Left renal cortex interstitium (tissue), 4 donors: Measurements from ENCODE around the gene NDEL1. TPM values are rescaled to one million over a fixed set of nuclear protein-coding genes. Genes with fewer than 3 reads are reported as not detected.

ENCODE experiments used
- DNase-seq, 4 donors: peaks; one replicate each; pipeline ENCODE4 v3.0.0-alpha.2; 2013; ENCODE audit warnings: low read depth in 4 of 4, low spot score in 2 of 4, missing footprints in 1 of 4
- polyA plus RNA-seq, 4 donors: library from polyadenylated mRNA; unstranded; fragments of 120-200 nt; gene quantifications; one replicate each; pipeline ENCODE4 v1.2.1, GENCODE V29; 2013; ENCODE audit not compliant: insufficient read length in 4 of 4

Gene NDEL1
- polyA plus RNA-seq, 4 donors, result 30.3 to 57.9 (median 50.5) TPM

DNA sequence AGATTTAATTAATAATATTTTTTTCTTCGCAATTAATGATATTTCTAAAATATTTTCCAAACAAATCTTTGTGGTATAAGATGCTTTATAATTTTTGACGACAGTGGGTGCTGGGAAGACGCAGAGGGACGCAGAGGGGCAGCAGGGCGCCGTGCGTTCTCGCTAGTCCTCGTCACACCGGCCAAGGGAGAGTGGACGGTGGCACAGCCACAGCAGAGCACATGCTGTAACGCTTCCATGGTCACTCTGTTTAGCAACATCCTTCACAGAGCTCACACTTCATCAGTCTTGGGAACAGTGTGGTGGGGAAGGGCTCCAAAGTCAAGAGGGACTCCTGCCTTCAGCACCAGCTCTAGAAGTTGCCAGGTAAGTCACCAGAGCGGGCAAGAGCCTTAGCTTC, 60.4 kb downstream of the NDEL1 start:
- DNase-seq, result no peak

DNA sequence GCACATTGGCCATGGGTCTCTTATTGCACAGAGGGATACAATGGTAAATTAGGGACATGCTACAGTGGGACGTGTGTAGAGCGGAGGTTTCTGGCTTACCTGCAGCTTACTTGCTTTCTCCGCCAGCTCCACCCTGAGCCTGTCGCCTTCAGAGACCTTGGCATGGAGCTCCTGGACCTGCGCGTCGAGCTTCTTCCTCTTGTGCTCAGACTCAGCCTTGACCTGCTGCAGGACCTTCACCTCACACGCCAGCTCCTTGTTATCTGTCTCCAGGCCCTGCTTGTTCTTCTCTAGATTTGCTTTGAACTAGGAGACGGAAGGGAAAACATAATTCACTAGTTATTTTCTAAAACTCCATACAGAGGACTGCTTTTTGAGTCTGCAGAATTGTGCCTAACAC, 63.5 kb downstream of the NDEL1 start:
- no peak for DNase-seq

DNA sequence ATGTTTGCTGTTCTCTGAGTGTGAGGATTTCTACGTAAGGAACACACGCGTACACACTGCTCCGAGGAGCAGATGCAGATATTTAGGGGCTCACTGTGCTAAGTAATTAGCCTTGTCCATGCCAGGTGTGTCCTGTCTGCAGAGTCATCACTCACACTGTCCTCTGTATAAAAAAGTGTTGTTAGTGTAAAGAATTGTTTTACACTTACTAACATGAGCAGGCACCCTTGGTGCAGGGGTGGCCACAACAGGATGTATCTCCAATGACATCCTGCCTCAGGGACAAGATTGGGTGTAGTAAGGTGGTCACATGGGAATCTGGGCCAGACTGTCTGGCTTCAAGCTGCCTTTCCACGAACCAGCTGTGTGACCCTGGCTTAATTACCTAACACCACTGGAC, 63.9 kb downstream of the NDEL1 start:
- DNase-seq, result no peak

DNA sequence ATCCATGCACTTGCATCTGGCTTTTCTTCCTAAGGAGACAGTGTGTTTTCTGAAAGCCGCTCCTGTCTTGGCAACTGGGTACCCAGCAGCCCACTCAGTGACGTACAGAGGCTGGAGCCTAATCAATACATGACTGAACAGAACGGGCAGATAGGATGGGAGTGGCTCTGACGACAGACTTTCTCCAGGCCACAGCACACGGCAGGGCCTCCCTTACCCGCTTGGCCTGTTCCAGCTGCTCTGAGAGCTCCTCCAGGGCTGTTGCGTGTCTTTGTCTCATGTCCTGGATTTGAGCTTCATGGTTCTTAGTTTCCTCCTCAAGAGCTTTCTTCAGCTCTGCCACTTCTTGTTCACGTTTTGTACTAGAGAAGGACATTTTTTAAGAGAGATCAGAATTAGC, 64.9 kb downstream of the NDEL1 start:
- DNase-seq, result no peak

DNA sequence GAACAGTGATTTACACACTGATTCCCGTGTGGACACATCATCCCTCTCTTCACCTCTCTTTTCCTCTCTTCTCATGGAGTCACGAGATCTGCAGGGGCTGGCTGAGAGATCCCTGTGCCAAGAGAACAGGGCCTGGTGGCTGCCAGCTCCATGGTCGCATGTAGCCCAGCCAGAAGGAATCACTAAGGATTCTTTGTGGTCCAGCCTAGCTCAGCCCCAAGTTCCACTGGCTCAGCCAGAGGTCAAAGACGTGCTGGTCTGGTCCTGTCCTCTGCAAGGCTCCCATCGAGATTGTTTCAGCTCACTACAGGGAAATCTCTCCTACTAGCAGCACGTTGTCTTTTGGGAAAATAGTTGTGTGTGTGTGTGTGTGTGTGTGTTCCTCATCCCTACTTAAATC, 66.4 kb downstream of the NDEL1 start:
- DNase-seq, result no peak

DNA sequence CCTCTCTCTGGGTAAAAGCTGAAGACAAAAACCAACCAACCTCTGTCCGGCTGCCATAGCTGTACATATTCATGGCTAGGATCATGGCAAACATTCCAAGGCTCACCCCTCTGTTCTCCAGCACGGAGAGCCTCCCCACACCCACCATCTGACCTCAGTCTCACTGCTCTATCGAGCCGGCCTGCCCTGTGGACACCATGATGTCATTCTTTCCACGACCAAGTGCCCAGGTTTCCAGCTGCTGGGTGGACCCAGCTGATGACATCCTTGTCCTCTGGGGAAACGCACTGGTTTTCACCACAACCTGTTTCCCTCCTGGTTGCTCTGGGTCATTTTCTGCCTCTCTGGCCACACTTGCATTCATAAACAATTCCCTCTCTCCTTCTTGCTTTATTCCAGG, 67.7 kb downstream of the NDEL1 start:
- DNase-seq, result no peak

DNA sequence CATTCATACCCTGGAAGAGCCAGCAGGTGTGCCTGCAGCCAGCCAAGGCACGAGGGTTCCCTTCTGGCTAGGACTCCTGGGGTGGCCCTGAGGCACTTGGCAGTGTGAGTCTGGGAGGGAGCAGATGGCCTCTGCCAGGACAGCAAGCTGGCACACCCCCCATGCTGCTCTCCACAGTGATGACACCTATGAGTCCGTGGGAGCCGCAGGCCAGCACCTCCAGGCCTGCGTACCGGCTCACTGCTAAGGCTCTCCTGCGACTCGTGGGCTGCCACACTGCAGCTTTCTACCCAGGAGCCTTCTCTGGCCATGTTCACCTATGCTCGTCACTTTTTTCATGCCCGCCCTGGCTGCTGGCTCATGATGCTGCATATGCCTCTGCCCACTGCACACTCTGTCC, 68.1 kb downstream of the NDEL1 start:
- no peak for DNase-seq

DNA sequence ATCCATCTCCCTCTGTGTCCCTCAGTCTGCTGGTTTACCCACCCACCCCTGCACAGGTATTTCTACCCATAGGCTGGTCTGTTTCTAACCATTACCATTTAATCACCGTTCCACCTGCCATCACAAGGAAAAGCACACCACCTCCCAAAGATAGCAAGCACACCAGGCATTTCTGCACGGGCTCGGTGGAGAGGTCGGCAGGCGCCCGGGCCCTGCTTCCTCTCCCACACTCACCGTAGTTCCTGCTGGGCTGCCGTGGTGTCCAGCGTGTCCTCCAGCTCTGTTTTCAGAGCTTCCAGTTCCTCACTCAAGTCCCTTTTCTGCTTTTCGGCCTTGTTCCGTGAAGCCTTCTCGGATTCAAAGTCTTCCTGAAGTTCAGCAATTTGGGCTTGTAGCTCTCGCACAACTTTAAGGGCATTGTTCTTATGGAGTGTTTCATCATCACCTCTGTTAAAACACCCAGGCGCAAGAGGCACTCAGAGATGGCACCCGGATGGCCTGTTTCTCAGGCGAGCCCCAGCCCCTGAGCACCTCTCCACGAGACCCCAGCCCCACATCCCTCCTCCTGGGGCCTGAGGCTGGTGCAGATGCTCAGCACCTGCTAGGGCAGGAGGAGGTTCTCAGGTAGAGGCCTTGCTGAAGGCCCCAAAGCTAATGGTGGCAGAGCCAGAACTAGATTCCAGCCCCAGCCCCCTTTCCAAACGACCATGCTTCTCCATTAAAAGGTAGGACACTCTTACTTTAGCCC, 69.0 kb downstream of the NDEL1 start:
- DNase-seq, result no peak

DNA sequence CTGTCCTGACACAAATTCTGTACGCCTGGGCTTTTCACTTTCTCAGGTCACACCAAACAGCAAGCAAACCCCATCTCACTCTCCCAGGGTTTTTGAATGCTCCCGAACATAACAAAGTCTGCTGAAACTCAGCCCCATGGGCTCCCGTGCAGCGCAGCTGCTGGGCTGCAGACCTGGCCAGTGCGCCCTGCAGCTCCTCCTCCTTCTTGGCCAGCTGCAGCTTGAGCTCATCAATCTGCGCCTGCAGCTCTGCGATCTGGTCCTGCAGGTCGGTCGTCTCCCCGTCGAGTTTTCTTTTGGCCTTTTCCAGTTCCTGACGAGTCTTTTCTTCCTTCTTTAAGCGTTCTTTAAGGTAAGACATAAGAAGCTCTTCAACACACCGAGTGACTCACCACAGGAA, 70.5 kb downstream of the NDEL1 start:
- DNase-seq, result no peak

DNA sequence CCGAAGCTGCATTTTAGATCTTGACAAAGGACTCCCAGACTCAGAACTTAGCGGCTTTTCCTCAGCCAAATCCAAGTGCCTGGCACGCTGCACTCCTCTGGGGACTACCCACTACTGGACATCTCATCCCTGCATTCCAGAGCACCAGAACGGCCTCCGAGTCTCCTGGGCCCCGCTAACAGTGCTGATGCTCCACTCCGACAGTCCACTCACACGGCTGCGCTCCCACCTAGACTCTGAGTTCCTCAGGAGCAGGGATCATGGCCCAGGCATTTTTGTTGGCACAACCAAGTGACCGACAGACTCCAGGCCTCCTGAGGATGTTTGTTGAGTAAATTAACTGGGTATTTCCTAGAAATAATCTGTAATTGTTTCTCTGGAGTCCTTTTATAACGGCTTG, 79.1 kb downstream of the NDEL1 start:
- no peak for DNase-seq

Other genes with a start within 250 kb of the NDEL1 start
- gene BORCS6, start 245.7 kb upstream of the NDEL1 start, polyA plus RNA-seq, result 1 to 10 TPM; 3.7 to 6.5 (median 5.0) TPM
- 10 to 100 TPM; 26.7 to 40.2 (median 36.0) TPM for gene AURKB, start 225.3 kb upstream of the NDEL1 start, polyA plus RNA-seq
- gene CTC1, start 187.8 kb upstream of the NDEL1 start, polyA plus RNA-seq, result 10 to 100 TPM; 19.1 to 41.3 (median 30.1) TPM
- gene PFAS, start 186.6 kb upstream of the NDEL1 start, polyA plus RNA-seq, result 10 to 100 TPM; 37.3 to 51.0 (median 44.5) TPM
- gene RANGRF, start 147.2 kb upstream of the NDEL1 start, polyA plus RNA-seq, result 10 to 100 TPM; 27.8 to 36.7 (median 31.5) TPM
- gene SLC25A35, start 140.5 kb upstream of the NDEL1 start, polyA plus RNA-seq, result 1 to 10 TPM; 4.2 to 4.8 (median 4.4) TPM
- gene ARHGEF15, start 125.6 kb upstream of the NDEL1 start, polyA plus RNA-seq, result 10 to 100 TPM; 15.0 to 20.4 (median 18.5) TPM
- not detected for gene ODF4, start 96.0 kb upstream of the NDEL1 start, polyA plus RNA-seq
- gene RPL26, start 52.7 kb upstream of the NDEL1 start, polyA plus RNA-seq, result 1,000 to 10,000 TPM; 2,416 to 3,586 (median 2,581) TPM
- gene RNF222, start 38.1 kb upstream of the NDEL1 start, polyA plus RNA-seq, result under 1 TPM in 3 of 4 donors, not detected in 1; 0.04 to 0.27 (median 0.13) TPM
- gene MYH10, start 194.8 kb downstream of the NDEL1 start, polyA plus RNA-seq, result 100 to 1,000 TPM; 238 to 265 (median 259) TPM